ENCODE results near the gene FGF9. TPM values are rescaled to one million over a fixed set of nuclear protein-coding genes. Genes with fewer than 3 reads are reported as not detected.

Gene FGF9
- total and polyA plus RNA-seq, 2 of the 8 experiments (the other 6 are each of a cell fraction or from before 2014, with no cell fraction given) = 0.02 TPM; not detected in 1

DNA sequence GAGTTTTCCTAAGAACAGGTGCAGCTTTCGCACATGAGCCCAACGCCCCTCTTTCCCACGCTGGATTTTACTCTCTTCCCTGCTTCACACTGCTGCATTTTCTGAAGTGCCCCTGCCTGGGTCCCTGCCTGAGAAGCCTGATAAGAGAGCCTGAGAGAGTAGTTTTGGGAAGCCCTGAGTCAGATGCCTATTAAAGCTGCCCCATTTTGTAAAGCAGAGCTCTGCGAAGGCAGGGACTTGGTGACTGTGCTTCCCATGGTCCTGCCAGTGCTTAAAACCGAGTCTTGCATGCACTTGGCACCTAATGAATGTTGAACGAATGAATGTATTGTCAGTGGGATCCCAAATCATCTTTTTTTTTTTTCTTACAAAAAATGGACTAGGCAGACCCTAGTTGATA is 18.2 kb downstream of the FGF9 start:
- H4K5ac ChIP-seq (ENCODE audit: insufficient read length, low read depth, low read length) = no peak overlapping the region
- H3K18ac ChIP-seq (ENCODE audit: extremely low read depth, low read length) = no peak overlapping the region
- ChIA-PET POLR2A (ENCODE audit: partially characterized antibody) (no interaction called here), CTCF (ENCODE audit: partially characterized antibody) (interaction anchor here (0.7 to 0.8 kb wide), 2 partner anchors 9 to 423 kb away, joined by 3 to 4 read pairs; no protein-coding TSS in a partner anchor)
- 97% methylated on average over 6 of the region's 6 CpGs; no CpG with 5 or more reads in 1 of the 2 experiments for WGBS, 2 experiments (ENCODE audit: extremely low coverage in 1 of 2, insufficient coverage in 1 of 2, insufficient read length in 1 of 2, insufficient replicate concordance in 2 of 2, low coverage in 1 of 2, low lambda C conversion rate in 2 of 2, missing lambda C conversion rate in 1 of 2)
- H4K91ac ChIP-seq (replicated peaks; ENCODE audit: insufficient read length, low read length) = no peak overlapping the region
- H2AK5ac ChIP-seq (ENCODE audit: low read depth, low read length) = no peak overlapping the region
- H3K79me1 ChIP-seq (ENCODE audit: low read depth, low read length) = no peaks in the 10 kb centered on the region
- H3K36me3 ChIP-seq (ENCODE audit: control insufficient read depth in 2 of 4, insufficient read depth in 4 of 4, low read length in 3 of 4) = no peaks in the 10 kb centered on the region
- H2BK15ac ChIP-seq (ENCODE audit: low read length) = no peak overlapping the region
- H3K14ac ChIP-seq (ENCODE audit: insufficient read length) = no peak overlapping the region
- no peak overlapping the region for H3K27ac ChIP-seq (ENCODE audit: low read depth, low read length)
- TF ChIP-seq BRCA1 (IDR thresholded peaks at IDR 0.05; ENCODE audit: low read depth, low read length) (no peak), TAF7 (optimal IDR thresholded peaks at IDR 0.05; ENCODE audit: borderline replicate concordance, low read depth, low read length) (no peak), RFX5 (IDR thresholded peaks at IDR 0.05; ENCODE audit: borderline replicate concordance, low read depth, low read length) (no peak), SP4 (IDR thresholded peaks at IDR 0.05; ENCODE audit: low read length) (no peak), EZH2 (IDR thresholded peaks at IDR 0.05; ENCODE audit: low read depth, low read length, severe bottlenecking) (no peak), SIN3A (conservative IDR thresholded peaks at IDR 0.05 in 1 of 2, IDR thresholded peaks at IDR 0.05 in 1 of 2; ENCODE audit: low read depth in 1 of 2, low read length in 2 of 2) (no peak), YY1 (IDR thresholded peaks at IDR 0.05; ENCODE audit: low read depth, low read length) (no peak)
- H2BK120ac ChIP-seq (replicated peaks; ENCODE audit: low read depth, low read length) = no peak overlapping the region
- no peak overlapping the region for H2BK20ac ChIP-seq (ENCODE audit: low read length)
- H3K9ac ChIP-seq (replicated peaks in 1 of 4; ENCODE audit: extremely low read depth in 1 of 4, low read depth in 3 of 4, low read length in 3 of 4) = no peak overlapping the region
- H3K56ac ChIP-seq (replicated peaks; ENCODE audit: insufficient read length, low read depth, low read length) = no peak overlapping the region
- peaks cover 3% of the 10 kb centered on the region for H3K23me2 ChIP-seq (ENCODE audit: low read depth, low read length)
- FAIRE-seq (no peak), DNase-seq (ENCODE audit: low read depth in 1 of 2, low spot score in 2 of 2) (no peak)
- H3K4me2 ChIP-seq (ENCODE audit: insufficient read depth in 1 of 2, low read depth in 2 of 2, low read length in 2 of 2) = no peak overlapping the region
- no peaks in the 10 kb centered on the region for H3K9me3 ChIP-seq (ENCODE audit: insufficient read depth in 2 of 2, low read depth in 1 of 2, low read length in 1 of 2)
- no peak overlapping the region for H3K4me3 ChIP-seq (ENCODE audit: extremely low read depth in 1 of 4, insufficient read depth in 2 of 4, low read depth in 3 of 4, low read length in 4 of 4)
- no peak overlapping the region for H2BK12ac ChIP-seq (ENCODE audit: low read depth, low read length)
- H2AFZ ChIP-seq (ENCODE audit: low read length) = no peak overlapping the region
- no peak overlapping the region for H2BK5ac ChIP-seq (ENCODE audit: low read depth, low read length)
- no peak overlapping the region for H3K23ac ChIP-seq (ENCODE audit: insufficient read length)
- no peaks in the 10 kb centered on the region for H4K20me1 ChIP-seq (replicated peaks in 1 of 2; ENCODE audit: control insufficient read depth in 1 of 2, insufficient read depth in 2 of 2, low read length in 2 of 2)
- H3K4ac ChIP-seq (replicated peaks; ENCODE audit: insufficient read length, low read depth, low read length) = no peak overlapping the region
- no peaks in the 10 kb centered on the region for H3K4me1 ChIP-seq (replicated peaks in 1 of 4; ENCODE audit: control insufficient read depth in 3 of 4, insufficient read depth in 4 of 4, low read length in 3 of 4)
- H3K79me2 ChIP-seq (ENCODE audit: control insufficient read depth in 1 of 2, insufficient read depth in 2 of 2, low read length in 2 of 2) = no peaks in the 10 kb centered on the region
- H4K8ac ChIP-seq (ENCODE audit: extremely low read depth, insufficient read depth, low read length) = no peak overlapping the region
- H3K27me3 ChIP-seq (replicated peaks in 1 of 4; ENCODE audit: control insufficient read depth in 3 of 4, extremely low read depth in 1 of 4, insufficient read depth in 3 of 4, low read length in 3 of 4) = no peaks in the 10 kb centered on the region

Measured in H1 (cell line).